ENCODE data around the gene PWP2.
"Not testable (repeated sequence)": the region's sequence is repeated elsewhere in the genome, so short reads cannot be mapped to it uniquely, and the experiment has no call there.

DNA sequence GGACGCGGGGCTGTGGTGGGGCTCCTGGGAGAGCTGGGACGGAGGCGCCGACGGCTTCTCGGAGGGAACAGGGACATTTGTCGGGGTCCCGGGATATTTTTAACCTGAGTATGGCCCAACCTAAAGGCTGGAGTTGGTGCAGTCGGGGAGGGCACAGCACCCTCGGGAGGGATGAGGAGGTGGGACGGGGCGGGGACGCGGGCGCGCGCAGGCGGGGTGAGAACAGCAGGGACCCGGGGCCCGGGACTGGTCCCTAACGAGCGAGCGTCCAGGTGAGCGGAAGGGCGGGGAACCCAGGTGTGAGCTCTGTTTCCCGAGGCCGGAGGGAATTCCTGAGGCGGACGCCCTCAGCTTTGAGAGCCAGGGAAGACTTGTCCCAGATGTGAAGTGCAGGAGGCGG lies 390 bp downstream of the PWP2 start:
- TF ChIP-seq, protein P1, sequence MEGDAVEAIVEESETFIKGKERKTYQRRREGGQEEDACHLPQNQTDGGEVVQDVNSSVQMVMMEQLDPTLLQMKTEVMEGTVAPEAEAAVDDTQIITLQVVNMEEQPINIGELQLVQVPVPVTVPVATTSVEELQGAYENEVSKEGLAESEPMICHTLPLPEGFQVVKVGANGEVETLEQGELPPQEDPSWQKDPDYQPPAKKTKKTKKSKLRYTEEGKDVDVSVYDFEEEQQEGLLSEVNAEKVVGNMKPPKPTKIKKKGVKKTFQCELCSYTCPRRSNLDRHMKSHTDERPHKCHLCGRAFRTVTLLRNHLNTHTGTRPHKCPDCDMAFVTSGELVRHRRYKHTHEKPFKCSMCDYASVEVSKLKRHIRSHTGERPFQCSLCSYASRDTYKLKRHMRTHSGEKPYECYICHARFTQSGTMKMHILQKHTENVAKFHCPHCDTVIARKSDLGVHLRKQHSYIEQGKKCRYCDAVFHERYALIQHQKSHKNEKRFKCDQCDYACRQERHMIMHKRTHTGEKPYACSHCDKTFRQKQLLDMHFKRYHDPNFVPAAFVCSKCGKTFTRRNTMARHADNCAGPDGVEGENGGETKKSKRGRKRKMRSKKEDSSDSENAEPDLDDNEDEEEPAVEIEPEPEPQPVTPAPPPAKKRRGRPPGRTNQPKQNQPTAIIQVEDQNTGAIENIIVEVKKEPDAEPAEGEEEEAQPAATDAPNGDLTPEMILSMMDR (IDR thresholded peaks at IDR 0.05) = not testable (repeated sequence)
- not testable (repeated sequence) for TF ChIP-seq POLR2A (IDR thresholded peaks at IDR 0.05)
